ENCODE measurements around the gene MEN1.

DNA sequence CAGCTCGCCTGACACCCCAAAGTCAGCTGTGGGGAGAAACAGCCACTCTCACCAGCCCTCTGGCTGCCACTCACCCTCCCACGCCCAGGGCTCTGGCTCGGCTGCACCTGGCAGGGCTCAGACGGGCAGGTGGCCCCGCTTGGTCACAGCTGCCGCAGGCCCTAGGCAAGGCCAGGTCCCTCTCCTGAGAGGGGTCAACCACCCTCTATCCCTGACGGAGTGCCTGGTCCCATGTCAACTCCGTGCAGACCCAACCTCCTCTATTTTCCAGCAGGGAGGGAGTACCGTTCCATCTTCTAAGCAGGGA, 9.2 kb downstream of the MEN1 start:
- TF ChIP-seq, protein P1, sequence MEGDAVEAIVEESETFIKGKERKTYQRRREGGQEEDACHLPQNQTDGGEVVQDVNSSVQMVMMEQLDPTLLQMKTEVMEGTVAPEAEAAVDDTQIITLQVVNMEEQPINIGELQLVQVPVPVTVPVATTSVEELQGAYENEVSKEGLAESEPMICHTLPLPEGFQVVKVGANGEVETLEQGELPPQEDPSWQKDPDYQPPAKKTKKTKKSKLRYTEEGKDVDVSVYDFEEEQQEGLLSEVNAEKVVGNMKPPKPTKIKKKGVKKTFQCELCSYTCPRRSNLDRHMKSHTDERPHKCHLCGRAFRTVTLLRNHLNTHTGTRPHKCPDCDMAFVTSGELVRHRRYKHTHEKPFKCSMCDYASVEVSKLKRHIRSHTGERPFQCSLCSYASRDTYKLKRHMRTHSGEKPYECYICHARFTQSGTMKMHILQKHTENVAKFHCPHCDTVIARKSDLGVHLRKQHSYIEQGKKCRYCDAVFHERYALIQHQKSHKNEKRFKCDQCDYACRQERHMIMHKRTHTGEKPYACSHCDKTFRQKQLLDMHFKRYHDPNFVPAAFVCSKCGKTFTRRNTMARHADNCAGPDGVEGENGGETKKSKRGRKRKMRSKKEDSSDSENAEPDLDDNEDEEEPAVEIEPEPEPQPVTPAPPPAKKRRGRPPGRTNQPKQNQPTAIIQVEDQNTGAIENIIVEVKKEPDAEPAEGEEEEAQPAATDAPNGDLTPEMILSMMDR (IDR thresholded peaks at IDR 0.05), result no peak
- TF ChIP-seq SIN3A (IDR thresholded peaks at IDR 0.05; ENCODE audit: borderline replicate concordance, insufficient read depth, low read depth, low read length), result no peak
- TF ChIP-seq POLR2AphosphoS5 (IDR thresholded peaks at IDR 0.05; ENCODE audit: low read depth, low read length), result no peak

Measured in Panc1 (cell line).